Measurements from ENCODE around the gene CHFR.
"Not testable (repeated sequence)": the region's sequence is repeated elsewhere in the genome, so short reads cannot be mapped to it uniquely, and the experiment has no call there.

Gene CHFR

DNA sequence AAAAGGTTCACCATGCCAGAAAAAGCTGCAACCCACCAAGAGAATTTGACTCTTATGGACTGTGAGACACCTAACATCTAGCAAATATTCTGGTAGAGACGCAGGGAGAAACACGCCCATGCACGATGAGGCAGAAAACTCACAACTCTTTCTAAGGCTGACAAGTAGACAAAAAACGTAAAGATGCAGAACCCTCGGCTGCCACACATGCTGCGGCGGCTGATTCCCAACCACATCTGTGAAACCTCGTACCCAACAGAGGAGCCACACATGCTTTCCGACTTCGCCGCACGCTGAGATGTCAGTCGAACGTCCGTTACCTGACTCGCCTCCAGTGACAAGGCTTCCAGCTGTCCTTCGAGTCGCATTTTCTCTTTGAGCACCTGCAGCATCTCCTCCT lies 80.5 kb downstream of the CHFR start:
- DNase-seq: no peak

DNA sequence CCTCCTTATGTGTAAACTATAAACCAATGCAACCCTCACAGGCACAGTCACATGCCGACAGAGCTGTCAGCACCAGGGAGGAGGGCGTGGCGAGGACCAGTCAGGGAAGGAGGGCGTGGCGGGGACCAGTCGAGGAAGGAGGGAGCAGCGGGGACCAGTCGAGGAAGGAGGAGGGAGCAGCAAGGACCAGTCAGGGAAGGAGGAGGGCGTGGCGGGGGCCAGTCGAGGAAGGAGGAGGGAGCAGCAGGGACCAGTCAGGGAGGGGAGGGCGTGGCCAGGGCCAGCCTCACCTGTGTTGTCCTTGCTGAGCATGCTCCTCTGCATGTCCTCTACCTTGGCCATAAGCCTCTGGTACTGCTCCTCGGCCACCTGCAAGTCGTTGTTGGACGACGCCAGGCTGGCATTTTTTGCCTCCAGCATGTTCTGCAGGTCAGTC lies 83.0 kb downstream of the CHFR start:
- no peak for DNase-seq

DNA sequence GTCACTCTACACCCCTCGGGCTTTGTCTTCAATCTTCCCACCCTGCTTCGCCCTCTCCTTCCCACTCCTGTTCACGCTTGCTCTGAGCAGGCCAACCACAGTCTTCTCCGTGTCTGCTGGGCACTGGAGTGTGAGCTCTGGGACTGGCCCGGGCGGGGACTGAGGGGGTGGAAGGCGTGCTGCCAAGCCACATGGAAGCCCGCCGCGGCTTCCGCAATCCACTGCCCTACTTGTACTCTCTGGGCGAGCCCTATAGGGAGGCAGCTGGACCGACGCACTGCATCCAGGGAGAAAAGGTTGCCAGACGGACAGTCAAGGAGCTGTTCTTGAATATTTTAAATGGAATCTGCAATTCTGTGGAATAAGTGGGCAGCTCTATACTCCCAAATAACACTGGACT lies 83.5 kb downstream of the CHFR start:
- no peak for DNase-seq

DNA sequence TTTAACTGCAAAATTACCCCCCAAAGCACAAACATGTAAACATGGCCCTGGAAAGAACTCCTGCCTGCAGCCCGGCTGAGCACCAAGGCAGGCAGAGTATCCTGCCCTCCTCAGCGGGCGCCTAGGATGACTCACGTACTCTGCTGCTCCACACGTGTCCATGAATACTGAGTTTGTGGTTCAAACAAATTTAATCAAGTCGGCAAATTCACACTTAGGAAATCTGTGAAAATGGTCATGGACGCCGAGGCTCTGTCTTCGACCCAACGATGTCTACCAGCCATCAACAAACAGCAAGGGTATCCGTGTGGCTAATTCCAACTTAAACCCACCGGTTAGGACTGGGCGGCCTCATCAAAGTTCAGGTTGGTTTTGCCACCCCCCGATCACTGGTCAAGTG lies 84.3 kb downstream of the CHFR start:
- no peak for DNase-seq

GRCh38 chr12:132801741-132802140 lies 85.7 kb downstream of the CHFR start:
- DNase-seq: no peak

GRCh38 chr12:132798836-132799235 lies 88.6 kb downstream of the CHFR start:
- DNase-seq: no peak

DNA sequence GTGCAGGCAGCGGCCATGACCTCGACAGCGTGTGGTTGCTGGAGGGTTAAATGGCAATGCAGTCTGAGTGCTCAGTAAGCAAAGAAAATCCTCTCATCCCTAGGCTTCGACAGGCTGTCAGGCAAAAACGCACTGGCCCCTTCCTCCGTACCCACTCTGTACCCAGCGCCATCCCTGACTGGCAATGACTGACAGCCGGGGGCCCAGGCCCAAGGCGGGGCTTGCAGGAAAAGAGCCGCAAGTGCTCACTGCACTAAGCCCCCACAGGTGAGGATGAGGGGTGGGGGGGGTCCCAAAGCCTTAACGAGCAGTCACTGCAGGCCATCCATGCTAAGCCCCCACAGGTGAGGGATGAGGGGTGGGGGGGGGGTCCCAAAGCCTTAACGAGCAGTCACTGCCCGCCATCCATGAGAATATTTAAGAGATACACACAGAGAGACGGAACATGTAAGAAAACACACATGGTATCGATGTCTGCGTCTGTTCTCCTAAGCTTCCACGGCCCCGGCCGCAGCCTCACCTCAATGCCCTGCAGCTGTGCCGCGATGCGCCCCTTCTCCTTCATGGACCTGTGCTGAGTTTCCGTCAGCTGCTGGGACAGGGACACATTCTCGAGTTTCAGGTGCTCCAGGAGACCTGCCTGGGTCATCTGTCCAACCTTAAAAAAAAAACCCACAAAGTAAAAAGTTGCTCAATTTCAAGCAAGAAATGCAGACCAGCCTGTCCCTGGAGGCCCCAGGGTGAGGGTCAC lies 89.4 kb downstream of the CHFR start:
- DNase-seq: no peak

GRCh38 chr12:132795847-132796246 lies 91.6 kb downstream of the CHFR start:
- DNase-seq: no peak

- not testable (repeated sequence) for DNase-seq
Measured at GRCh38 chr12:132791940-132792339, 95.5 kb downstream of the CHFR start.

DNA sequence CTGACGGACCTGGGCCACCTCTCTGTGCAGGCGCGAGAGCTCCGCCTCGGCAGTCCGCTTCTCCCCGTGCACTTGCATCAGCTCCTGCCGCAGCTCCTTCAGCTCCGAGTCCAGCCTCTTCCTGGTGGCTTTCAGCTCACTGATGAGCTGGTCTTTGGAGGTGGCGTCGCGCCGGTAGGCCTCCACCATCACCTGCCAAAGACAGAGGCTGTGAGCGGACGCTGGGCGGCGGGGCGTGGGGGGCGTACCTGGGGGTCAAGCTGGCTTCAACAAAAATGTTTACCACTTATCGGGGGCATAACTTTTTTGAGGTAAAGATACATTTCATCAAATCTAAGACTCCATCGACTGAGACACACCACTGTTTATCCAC lies 98.3 kb downstream of the CHFR start:
- DNase-seq: no peak

GRCh38 chr12:132788375-132789098 lies 98.9 kb downstream of the CHFR start:
- no peak for DNase-seq

DNA sequence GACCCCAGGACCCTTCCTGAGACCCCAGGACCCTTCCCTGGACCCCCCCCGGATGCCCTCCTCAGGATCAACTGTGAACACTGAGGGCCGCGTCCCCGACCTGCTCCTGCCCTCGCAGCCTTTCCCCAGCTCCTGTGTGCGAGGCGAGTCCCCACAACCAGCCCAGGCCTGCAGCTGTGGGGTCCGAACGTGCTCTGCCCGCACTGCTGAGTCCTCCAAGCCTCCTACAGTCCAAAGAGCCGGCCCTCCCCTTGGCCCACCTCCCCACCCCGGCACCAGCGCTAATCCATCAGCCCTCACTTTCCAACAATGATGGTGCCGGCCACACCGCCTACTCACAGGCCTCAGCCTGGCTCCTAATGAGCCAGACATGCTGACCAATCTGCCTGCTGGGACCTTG lies 99.5 kb downstream of the CHFR start:
- no peak for DNase-seq

DNA sequence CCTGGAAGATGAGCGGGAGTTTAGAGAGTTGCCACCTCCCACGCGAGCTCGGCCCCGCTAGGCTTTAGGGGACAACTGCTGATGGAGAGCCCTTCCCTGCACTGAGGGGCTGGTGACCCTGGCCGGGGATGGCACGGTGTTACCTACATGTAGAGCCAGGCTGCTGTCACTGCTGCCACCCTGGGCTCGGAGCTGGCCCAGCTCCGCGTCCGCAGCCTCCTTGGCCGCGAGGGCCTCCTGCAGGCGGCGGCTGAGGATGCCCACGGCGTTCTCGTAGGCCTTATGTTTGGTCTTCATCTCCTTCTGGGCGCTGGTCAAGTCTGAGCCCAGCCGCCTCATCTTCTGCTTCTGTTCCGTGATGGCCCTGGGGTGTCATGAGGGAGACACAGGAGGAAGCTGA lies 101.2 kb downstream of the CHFR start:
- DNase-seq: no peak

DNA sequence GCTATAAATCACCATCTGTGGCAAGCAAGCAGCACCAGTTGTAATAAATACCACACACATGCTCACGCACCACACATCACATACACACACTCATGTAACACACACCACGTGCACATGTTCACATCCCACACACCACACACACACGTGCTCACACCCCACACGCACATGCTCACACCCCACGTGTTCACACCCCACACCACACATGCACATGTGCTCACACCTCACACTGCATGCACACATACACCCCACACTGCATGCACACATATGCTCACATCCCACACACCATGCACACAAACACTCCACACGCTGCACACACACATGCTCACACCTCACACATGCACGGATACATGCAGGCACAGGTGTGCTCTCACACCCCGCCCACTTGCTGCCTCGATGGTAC lies 102.8 kb downstream of the CHFR start:
- DNase-seq: no peak

DNA sequence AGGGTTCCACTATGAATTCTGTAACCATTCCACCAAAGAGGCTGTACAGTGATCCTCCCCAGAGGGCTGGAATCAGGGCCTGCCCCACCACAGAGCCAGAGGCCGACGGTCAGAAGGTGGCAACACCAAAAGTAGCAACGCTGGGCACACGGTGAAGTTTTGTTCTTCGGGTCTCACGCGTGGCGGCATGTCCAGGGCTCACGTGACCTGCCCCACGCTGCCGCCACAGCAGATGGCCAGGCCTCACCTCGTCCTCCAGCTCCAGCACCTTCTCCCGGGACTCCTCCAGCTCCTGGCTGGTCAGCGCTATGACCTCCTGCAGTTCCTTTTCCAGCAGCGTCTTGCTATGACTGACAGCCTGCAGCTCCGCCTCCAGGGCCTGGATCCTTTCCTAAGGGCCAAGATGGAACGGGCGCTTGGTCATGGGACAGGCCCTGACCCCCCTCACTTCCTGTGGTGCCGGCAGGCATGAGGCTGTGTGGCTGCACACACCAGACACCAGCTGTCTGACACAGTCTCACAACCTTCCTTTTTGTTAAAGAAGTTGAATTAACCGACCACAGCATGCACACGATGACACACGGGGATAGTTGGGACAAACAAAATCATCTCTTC lies 103.4 kb downstream of the CHFR start:
- no peak for DNase-seq

All from CD4-positive, alpha-beta T cell treated with Interferon alpha-2 for 1 hour (primary cell).